Breast epithelium (tissue), 3 donors: ENCODE data around the gene LMCD1.

Experiments
- CTCF ChIP-seq, 3 donors: fragments of 450-650 bp; IDR thresholded peaks; one replicate each; pipeline ENCODE4 v1.5.1; 2016 to 2017; ENCODE audit warnings: antibody characterized with exemption in 3 of 3, mild to moderate bottlenecking in 3 of 3, moderate library complexity in 3 of 3
- POLR2A ChIP-seq: fragments of 450-650 bp; IDR thresholded peaks from one replicate; pipeline ENCODE4 v1.6.1; 2016; ENCODE audit warnings: antibody characterized with exemption, mild to moderate bottlenecking, moderate library complexity

GRCh38 chr3:8503871-8504610, 2.4 kb downstream of the LMCD1 start:
- TF ChIP-seq CTCF (IDR thresholded peaks at IDR 0.05) = no peak
- no peak for TF ChIP-seq POLR2A
